ENCODE results near the gene CACNB4.

The CACNB4 gene

GRCh38 chr2:151808258-151809072, 290.4 kb downstream of the CACNB4 start:
- H3K9ac ChIP-seq, result no peak overlapping the region
- H3K27ac ChIP-seq, result no peak overlapping the region
- H3K4me3 ChIP-seq (ENCODE audit: low read depth, low read length), result no peak overlapping the region
- H3K9me3 ChIP-seq (ENCODE audit: control insufficient read depth, low read length), result no peaks in the 10 kb centered on the region
- H3K36me3 ChIP-seq (ENCODE audit: control insufficient read depth, insufficient read depth, low read length), result no peaks in the 10 kb centered on the region
- H2AFZ ChIP-seq, result no peak overlapping the region
- no peaks in the 10 kb centered on the region for H3K79me2 ChIP-seq
- H3K27me3 ChIP-seq (ENCODE audit: control insufficient read depth, insufficient read depth, low read length), result no peaks in the 10 kb centered on the region
- H3K4me1 ChIP-seq, result no peaks in the 10 kb centered on the region
- TF ChIP-seq CTCF (IDR thresholded peaks at IDR 0.05), result peak; percentile 40
- H3K4me2 ChIP-seq (ENCODE audit: low read length), result no peak overlapping the region

DNA sequence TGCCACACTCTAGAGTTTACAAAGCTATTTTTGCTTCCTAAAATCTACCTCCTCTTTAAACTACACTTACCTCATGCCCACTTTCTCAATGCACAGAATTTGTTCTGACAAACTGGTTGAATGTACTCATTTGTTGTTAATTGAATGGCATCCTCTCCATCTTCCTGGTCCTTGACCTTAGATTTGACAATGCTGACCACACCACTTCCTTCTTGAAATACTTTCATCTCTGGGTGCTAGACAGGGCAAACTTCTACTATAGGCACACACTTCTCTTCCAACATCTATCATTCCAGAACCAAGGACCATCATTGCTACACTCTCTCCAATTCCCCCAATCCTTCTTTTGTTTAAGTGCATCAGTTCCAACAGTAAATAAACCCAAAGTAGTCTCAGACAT, 292.9 kb downstream of the CACNB4 start:
- Histone ChIP-seq H3K9me3 (ENCODE audit: control insufficient read depth, low read length) (no peaks in the 10 kb centered on the region), H3K9ac (no peak overlapping the region), H2AFZ (no peak overlapping the region), H3K4me1 (no peaks in the 10 kb centered on the region), H3K4me2 (ENCODE audit: low read length) (no peak overlapping the region), H3K27me3 (ENCODE audit: control insufficient read depth, insufficient read depth, low read length) (no peaks in the 10 kb centered on the region), H3K79me2 (no peaks in the 10 kb centered on the region), H3K27ac (no peak overlapping the region), H3K4me3 (ENCODE audit: low read depth, low read length) (no peak overlapping the region), H3K36me3 (ENCODE audit: control insufficient read depth, insufficient read depth, low read length) (no peaks in the 10 kb centered on the region)
- TF ChIP-seq CTCF (IDR thresholded peaks at IDR 0.05), result no peak

DNA sequence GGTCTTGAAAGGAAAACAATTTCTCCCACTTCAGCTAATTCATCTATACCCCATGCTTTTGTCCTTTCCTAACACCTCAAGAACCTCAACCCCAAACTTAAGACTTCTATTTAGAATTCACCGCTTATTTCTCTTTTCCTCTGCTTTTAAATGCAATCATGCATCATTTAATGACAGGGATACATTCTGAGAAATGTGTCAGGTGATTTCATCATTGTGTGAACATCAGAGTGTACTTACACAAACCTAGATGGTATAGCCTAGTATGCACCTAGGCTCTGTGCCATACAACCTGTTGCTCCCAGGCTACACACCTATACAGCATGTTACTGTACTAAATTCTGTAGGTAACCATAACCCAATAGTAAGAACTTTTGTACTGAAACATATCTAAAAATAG, 293.5 kb downstream of the CACNB4 start:
- Histone ChIP-seq H3K27me3 (ENCODE audit: control insufficient read depth, insufficient read depth, low read length) (no peaks in the 10 kb centered on the region), H3K27ac (no peak overlapping the region), H3K79me2 (no peaks in the 10 kb centered on the region), H3K4me3 (ENCODE audit: low read depth, low read length) (no peak overlapping the region), H3K9ac (no peak overlapping the region), H3K9me3 (ENCODE audit: control insufficient read depth, low read length) (no peaks in the 10 kb centered on the region), H3K36me3 (ENCODE audit: control insufficient read depth, insufficient read depth, low read length) (no peaks in the 10 kb centered on the region), H3K4me1 (no peaks in the 10 kb centered on the region), H2AFZ (no peak overlapping the region), H3K4me2 (ENCODE audit: low read length) (no peak overlapping the region)
- TF ChIP-seq CTCF (IDR thresholded peaks at IDR 0.05), result no peak

DNA sequence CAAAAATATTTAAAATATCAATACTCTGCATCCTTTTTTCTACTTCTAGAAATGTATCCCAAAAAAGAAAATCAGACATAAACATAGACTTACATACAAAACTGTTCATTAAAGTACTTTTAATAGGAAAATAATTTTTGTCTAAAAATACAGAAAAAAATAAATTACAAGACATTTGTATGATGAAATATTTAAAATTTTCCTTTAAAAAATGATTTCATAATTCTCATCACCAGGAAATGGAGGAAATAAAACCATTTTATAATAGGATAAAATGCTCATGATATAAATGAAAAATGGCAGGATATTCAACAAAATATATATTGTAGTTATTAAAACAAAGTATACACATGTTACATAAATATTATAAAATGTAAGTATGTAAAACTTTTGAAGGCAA, 295.0 kb downstream of the CACNB4 start:
- no peaks in the 10 kb centered on the region for H3K27me3 ChIP-seq (ENCODE audit: control insufficient read depth, insufficient read depth, low read length)
- TF ChIP-seq CTCF (IDR thresholded peaks at IDR 0.05), result no peak
- H3K9ac ChIP-seq, result no peak overlapping the region
- H3K79me2 ChIP-seq, result no peaks in the 10 kb centered on the region
- H3K36me3 ChIP-seq (ENCODE audit: control insufficient read depth, insufficient read depth, low read length), result no peaks in the 10 kb centered on the region
- H3K27ac ChIP-seq, result no peak overlapping the region
- H3K4me1 ChIP-seq, result no peaks in the 10 kb centered on the region
- no peak overlapping the region for H3K4me2 ChIP-seq (ENCODE audit: low read length)
- H2AFZ ChIP-seq, result no peak overlapping the region
- no peak overlapping the region for H3K4me3 ChIP-seq (ENCODE audit: low read depth, low read length)
- H3K9me3 ChIP-seq (ENCODE audit: control insufficient read depth, low read length), result no peaks in the 10 kb centered on the region

DNA sequence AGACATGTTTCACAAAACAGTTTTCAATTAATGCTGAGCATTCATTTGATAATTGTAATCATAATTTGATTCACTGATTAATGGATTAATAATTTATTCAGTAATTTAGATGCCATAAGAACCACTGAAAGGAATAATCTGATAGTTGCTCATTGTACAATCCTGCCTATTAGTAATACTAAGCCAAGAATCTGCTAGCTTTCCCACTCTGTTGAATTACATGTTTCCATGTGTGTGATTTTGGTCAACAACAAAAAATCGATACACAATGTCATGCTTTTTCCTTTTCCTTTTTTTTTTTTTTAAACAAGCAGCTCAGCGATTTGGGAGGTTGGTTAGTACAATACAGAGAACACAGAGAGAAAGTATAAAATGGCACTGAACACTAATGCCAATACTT, 296.5 kb downstream of the CACNB4 start:
- Histone ChIP-seq H3K9ac (no peak overlapping the region), H3K9me3 (ENCODE audit: control insufficient read depth, low read length) (no peaks in the 10 kb centered on the region), H3K79me2 (no peaks in the 10 kb centered on the region), H3K4me3 (ENCODE audit: low read depth, low read length) (no peak overlapping the region), H3K27me3 (ENCODE audit: control insufficient read depth, insufficient read depth, low read length) (no peaks in the 10 kb centered on the region), H3K4me1 (no peaks in the 10 kb centered on the region), H3K27ac (no peak overlapping the region), H3K4me2 (ENCODE audit: low read length) (no peak overlapping the region), H3K36me3 (ENCODE audit: control insufficient read depth, insufficient read depth, low read length) (no peaks in the 10 kb centered on the region), H2AFZ (no peak overlapping the region)
- no peak for TF ChIP-seq CTCF (IDR thresholded peaks at IDR 0.05)

Measured in parathyroid adenoma (tissue), 2 donors.